HG03066 (cell line): ENCODE measurements around the gene APOBEC2.

Source experiments
- ATAC-seq: cut with Tn5 transposase; IDR thresholded peaks from one replicate; pipeline ENCODE4 v1.9.1; 2021; ENCODE audit warnings: low read depth; ENCODE audit not compliant: unreplicated experiment

Gene APOBEC2

GRCh38 chr6:41079080-41079479 lies 26.1 kb downstream of the APOBEC2 start:
- no peak for ATAC-seq

DNA sequence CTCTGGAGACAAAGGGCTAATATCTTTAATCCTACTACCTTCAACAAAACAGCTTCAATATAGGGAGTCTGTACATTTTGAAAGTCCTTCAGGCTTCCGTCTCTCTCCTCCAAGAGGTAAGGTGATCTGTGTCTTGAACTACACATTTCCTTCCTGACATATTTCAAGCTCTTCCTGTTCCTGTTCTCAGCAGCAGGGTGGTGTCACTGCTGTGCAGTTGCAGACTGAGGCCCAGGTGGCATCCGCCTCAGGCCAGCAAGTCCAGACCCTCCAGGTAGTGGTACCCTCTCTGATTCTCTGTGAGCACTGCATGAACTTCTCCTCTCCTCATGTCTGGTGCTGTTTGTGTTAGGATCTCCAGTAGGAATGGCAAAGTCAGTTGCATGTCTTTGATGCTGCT lies 27.6 kb downstream of the APOBEC2 start:
- no peak for ATAC-seq

DNA sequence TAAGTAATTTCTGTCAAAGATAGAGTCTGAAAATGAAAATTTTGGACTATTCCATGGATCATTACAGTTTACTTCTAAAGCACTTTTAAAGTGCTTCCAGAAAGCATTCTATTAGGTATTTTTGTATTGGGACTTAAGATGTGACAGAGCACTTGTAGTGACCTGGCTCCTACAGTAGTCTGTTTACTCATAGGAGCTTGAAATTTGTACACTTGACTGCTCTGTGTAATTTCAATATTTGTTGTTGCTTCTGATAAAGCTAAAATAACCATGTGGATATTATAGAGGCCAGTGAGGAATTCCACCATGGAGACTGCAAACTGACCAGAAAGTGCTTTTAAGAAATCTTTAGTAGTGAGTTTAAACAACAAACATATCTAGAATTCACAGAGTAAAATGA lies 30.1 kb downstream of the APOBEC2 start:
- ATAC-seq, result no peak

GRCh38 chr6:41085182-41085581 lies 32.2 kb downstream of the APOBEC2 start:
- ATAC-seq, result no peak

- ATAC-seq, result no peak
These were observed 35.4 kb downstream of the APOBEC2 start for GRCh38 chr6:41088451-41088850.

DNA sequence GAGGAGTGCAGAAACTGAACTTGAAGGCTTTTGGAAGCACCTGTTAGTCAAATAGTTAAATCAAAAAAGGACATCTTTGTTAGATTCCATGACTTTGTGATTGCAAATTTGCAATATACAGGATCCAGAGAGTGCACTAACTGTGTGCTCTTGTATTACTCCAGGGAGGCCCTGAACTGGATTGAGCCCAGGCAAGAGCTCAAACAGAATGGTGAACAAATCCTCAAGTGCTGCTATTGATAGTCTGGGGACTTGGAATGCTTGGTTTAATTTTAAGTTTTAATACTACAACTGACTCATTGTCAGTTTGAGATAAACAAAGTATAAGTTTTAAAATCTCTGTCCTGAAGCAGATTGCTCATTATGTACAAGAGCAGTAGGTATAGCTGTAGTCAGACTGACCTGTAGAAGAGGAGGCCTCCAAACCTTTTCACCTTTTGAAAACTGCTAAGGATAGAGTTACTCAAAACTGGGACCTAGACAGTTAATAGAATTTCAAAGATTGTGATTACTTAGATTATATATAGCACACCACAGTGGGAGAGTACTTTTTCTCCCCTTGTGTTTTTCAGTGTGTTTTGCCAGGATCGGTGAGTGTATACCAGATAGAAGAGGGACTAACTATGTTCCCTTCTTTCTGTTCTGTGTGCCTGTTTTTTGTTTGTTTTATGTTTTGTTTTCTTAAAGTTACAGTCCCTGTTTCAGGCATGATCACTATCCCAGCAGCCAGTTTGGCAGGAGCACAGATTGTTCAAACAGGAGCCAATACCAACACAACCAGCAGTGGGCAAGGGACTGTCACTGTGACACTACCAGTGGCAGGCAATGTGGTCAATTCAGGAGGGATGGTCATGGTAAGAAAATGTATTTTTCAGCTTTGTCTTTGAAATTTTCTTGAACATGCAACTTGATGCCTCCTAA lies 38.1 kb downstream of the APOBEC2 start:
- no peak for ATAC-seq

DNA sequence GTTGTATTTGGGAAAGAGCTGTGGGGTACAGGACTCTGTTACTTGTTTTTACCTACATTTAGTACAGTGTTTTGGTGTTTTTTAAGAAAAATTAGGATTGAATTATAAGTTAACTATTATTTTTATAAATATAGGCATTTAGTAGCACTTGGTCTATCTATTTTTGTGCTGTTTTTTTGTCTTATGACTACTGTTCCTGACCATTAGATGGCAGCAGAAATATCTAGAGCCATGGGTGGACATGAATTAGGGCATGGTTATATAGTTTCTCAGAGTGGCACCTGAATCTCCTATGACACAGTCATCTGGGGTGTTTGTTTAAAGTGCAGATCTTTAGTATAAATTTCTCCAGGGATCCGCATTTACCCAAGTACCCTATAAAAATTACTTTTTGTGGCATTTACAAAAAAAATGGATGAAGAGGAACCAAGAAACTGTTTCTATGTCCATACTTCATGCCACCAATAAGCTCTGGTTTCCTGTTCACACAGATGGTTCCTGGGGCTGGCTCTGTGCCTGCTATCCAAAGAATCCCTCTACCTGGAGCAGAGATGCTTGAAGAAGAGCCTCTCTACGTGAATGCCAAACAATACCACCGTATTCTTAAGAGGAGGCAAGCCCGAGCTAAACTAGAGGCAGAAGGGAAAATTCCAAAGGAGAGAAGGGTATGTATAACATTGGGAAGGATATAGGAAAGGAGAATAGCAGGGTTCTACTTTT lies 39.6 kb downstream of the APOBEC2 start:
- no peak for ATAC-seq

- ATAC-seq, result no peak
These were observed 40.7 kb downstream of the APOBEC2 start for GRCh38 chr6:41093729-41094128.

- no peak for ATAC-seq
These were observed 44.6 kb downstream of the APOBEC2 start for GRCh38 chr6:41097467-41098090.

- no peak for ATAC-seq
These were observed 45.4 kb downstream of the APOBEC2 start for GRCh38 chr6:41098366-41098765.

DNA sequence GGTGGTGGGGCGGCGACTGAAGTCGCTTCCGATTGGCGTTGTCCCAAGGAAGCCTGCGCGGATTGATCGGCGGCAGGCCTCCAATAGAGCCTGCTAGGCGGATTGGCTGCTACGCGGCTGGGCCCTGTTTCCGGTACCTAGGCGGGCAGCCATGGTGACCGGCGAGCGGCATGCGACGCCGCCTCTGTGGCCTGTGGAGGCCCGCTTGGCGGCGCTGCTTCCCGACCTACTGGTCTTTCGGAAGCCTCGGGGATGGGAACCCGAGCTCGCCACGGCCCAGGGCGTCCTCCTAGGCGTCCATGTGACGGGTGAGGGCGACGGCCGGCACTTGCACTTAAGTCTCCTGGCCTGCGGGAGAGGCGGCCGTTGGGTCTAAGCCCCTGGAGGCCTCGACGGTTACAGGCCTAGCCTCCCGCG lies 47.9 kb downstream of the APOBEC2 start:
- no peak for ATAC-seq

DNA sequence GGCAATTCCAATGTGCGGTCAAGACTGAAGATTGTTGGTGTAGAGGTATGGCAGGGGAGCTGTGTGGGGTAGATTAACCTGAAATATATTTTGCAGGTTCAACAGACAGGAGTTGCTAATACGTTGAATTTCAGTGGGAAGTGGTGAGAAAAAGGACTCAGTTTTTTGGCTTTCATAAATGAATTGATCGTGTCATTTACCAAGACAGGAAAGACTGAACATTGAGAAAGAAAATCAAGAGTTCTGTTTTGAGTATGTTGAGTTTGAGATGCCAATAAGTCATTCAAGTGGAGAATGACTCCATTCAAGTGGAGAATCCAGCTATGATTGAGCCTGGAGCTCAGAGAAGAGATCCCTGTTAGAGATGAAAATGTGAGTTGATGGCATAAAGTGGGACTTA lies 50.8 kb downstream of the APOBEC2 start:
- ATAC-seq, result no peak

DNA sequence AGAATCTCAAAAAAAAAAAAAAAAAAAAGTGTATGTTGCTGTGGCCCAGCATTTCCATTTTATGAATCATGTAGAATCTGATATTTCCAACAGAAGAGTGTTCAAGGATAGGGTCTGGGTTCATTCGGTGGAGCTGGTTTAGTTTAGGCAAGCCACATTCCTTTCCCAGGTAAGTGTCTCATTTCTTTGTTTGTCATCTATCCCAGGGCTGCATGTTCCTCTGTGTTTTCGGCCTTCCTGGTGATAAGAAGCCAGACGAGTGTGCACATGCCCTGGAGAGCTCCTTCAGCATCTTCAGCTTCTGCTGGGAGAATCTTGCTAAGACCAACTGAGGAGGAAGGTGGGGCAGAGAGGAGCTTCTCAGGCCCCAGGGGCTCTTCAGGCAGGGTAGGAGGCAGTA lies 58.0 kb downstream of the APOBEC2 start:
- no peak for ATAC-seq
